Progenitor cell of endocrine pancreas (in vitro differentiated cells): ENCODE measurements around the gene NECAB3. TPM values are rescaled to one million over a fixed set of nuclear protein-coding genes. Genes with fewer than 3 reads are reported as not detected.

ENCODE experiments used
- DNase-seq: peaks from one replicate; pipeline ENCODE4 v3.0.0; 2021; ENCODE audit warnings: low spot score; ENCODE audit not compliant: unreplicated experiment
- H3K27ac Mint-ChIP-seq: 2 replicates; pipeline ENCODE4 v1.8.0; 2021; ENCODE audit warnings: mild to moderate bottlenecking, moderate library complexity, mixed read lengths
- H3K27me3 Mint-ChIP-seq: 2 replicates; pipeline ENCODE4 v1.8.0; 2021; ENCODE audit warnings: mixed read lengths
- H3K36me3 Mint-ChIP-seq: 2 replicates; pipeline ENCODE4 v1.8.0; 2022; ENCODE audit warnings: mixed read lengths; ENCODE audit not compliant: insufficient read depth
- H3K4me1 Mint-ChIP-seq: 2 replicates; pipeline ENCODE4 v1.8.0; 2021; ENCODE audit warnings: low read depth, mixed read lengths
- H3K4me3 Mint-ChIP-seq: 2 replicates; pipeline ENCODE4 v1.8.0; 2021; ENCODE audit warnings: low read depth, mild to moderate bottlenecking, moderate library complexity, mixed read lengths
- H3K9me3 Mint-ChIP-seq: 2 replicates; pipeline ENCODE4 v1.8.0; 2021; ENCODE audit warnings: low read depth, mixed read lengths
- total RNA-seq: library from RNA; stranded (reverse); gene quantifications from 2 replicates; pipeline ENCODE4 v1.2.1, GENCODE V29; 2021
- TF ChIP-seq, protein P1 (sequence below): fragments of 200-600 bp; sonication (generic); IDR thresholded peaks from one replicate; pipeline ENCODE4 v1.5.0; 2021; ENCODE audit warnings: antibody characterized with exemption, mild to moderate bottlenecking; ENCODE audit not compliant: unreplicated experiment

The NECAB3 gene
- total RNA-seq, 1 donor from 2014 or later = 68.3 TPM

DNA sequence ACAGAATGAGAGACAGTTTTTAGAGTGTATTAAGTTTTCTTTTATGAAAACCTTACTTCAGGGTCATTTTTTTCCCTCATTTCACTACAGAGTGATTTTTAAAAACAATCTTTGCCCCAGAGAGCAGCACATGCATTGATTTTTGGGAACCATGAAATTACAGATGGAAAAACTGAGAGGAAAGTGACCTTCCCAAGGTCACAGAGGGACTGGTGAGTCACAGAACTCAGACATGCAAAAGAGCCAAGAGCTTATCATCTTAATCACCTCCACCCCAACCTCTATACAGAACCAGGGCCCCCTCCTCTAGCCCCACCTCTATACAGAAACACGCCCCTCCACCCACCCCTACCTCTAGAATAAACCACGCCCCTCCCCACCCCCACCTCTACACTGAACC is 35.2 kb upstream of the NECAB3 start:
- DNase-seq = no peak
- H3K9me3 Mint-ChIP-seq = no peaks in the 10 kb centered on the region
- no peaks in the 10 kb centered on the region for H3K36me3 Mint-ChIP-seq
- H3K4me3 Mint-ChIP-seq = no peak overlapping the region
- H3K27me3 Mint-ChIP-seq = no peaks in the 10 kb centered on the region
- H3K27ac Mint-ChIP-seq = no peak overlapping the region
- H3K4me1 Mint-ChIP-seq = peaks cover 4% of the 10 kb centered on the region
- TF ChIP-seq, protein P1, sequence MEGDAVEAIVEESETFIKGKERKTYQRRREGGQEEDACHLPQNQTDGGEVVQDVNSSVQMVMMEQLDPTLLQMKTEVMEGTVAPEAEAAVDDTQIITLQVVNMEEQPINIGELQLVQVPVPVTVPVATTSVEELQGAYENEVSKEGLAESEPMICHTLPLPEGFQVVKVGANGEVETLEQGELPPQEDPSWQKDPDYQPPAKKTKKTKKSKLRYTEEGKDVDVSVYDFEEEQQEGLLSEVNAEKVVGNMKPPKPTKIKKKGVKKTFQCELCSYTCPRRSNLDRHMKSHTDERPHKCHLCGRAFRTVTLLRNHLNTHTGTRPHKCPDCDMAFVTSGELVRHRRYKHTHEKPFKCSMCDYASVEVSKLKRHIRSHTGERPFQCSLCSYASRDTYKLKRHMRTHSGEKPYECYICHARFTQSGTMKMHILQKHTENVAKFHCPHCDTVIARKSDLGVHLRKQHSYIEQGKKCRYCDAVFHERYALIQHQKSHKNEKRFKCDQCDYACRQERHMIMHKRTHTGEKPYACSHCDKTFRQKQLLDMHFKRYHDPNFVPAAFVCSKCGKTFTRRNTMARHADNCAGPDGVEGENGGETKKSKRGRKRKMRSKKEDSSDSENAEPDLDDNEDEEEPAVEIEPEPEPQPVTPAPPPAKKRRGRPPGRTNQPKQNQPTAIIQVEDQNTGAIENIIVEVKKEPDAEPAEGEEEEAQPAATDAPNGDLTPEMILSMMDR = no peak

DNA sequence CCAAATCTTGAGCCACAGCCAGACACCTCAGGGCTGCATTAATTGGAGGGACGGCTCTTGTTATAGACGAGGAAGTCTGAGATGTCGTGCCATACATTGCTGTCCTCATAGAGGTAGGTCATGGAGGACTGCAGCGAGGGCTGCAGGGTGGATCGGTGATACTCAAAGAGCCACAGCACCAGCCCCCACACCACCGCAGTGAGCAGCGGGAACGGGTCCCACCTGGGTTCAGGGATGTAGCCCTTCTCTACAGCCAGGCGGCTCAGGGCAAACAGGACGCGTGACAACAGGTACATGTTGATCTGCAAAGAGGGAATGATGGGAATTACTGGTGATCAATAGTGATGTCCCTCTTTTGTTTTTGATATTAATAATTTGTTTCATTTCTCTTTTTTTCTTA is 33.4 kb upstream of the NECAB3 start:
- TF ChIP-seq, protein P1 = no peak
- H3K4me3 Mint-ChIP-seq = no peak overlapping the region

DNA sequence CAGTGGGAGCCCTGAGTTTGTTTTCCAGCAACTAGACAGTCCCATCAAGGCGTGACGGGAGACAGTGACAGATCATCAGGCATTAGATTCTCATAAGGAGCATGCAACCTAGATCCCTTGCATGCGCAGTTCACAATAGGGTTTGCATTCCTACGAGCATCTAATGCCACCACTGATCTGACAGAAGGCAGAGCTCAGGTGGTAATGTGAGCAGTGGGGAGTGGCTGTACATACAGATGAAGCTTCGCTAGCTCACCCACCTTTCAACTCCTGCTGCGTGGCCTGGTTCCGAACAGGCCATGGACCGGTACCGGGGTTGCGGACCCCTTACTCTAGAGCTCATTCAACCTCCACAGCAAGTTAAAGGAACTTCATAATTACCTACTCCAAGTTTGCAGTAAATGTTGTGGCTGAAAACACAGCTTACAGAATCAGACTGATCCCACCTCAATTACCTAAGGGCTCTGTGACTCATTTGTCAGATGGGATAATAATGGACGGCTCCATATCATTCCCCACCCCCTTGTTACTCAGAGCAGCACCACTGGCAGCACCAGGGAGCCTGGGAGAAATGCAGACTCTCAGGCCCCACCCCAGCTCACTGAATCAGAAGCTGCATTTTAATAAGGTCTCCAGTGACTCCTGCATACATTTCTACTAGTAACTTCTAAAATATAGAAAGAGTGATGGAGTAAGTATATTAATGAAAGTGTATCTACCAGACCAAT is 30.1 kb upstream of the NECAB3 start:
- Mint-ChIP-seq H3K9me3 (peaks cover 3% of the 10 kb centered on the region), H3K36me3 (peaks cover 2% of the 10 kb centered on the region), H3K4me3 (no peak overlapping the region), H3K27me3 (no peaks in the 10 kb centered on the region), H3K4me1 (peaks cover 4% of the 10 kb centered on the region), H3K27ac (no peak overlapping the region)
- no peak for DNase-seq
- TF ChIP-seq, protein P1 = no peak

More for the DNA sequence above, 33.4 kb upstream of the NECAB3 start:
- no peak for DNase-seq
- no peaks in the 10 kb centered on the region for H3K9me3 Mint-ChIP-seq
- H3K27ac Mint-ChIP-seq = no peak overlapping the region
- H3K4me1 Mint-ChIP-seq = peaks cover 4% of the 10 kb centered on the region
- H3K36me3 Mint-ChIP-seq = no peaks in the 10 kb centered on the region
- no peaks in the 10 kb centered on the region for H3K27me3 Mint-ChIP-seq

DNA sequence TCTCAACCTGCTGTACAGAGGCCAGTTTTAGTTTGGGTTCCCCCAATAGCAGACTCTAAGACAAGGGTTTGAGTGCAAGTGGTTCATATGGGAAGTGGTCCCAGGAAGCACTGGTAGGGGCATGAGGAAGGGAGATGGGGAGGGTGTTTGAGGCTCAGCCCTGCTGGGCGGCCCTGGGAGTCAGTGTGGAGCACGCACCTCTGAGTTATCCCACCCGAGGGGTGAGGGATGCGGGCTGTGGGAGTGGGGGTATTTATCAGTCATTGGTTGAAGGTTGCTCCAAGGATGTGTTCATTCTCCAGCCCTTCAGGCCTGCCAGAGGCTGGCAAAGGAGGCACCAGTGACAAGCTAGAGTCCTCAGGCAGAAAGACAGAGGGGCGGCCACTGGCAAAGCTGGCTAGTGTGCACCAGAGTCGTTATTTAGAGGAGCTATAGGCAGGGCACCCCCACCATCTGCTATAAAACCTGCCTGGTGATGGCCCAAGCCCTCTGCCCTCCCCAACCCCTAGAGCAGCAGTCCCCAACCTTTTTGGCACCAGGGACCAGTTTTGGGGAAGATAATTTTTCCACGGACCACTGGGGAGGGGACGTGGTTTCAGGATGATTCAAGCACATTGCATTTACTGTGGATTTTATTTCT is 29.4 kb upstream of the NECAB3 start:
- TF ChIP-seq, protein P1 = no peak
- no peak overlapping the region for H3K27ac Mint-ChIP-seq
- peaks cover 3% of the 10 kb centered on the region for H3K9me3 Mint-ChIP-seq
- peaks cover 4% of the 10 kb centered on the region for H3K4me1 Mint-ChIP-seq
- H3K4me3 Mint-ChIP-seq = no peak overlapping the region
- H3K36me3 Mint-ChIP-seq = peaks cover 4% of the 10 kb centered on the region
- DNase-seq = no peak
- no peaks in the 10 kb centered on the region for H3K27me3 Mint-ChIP-seq

DNA sequence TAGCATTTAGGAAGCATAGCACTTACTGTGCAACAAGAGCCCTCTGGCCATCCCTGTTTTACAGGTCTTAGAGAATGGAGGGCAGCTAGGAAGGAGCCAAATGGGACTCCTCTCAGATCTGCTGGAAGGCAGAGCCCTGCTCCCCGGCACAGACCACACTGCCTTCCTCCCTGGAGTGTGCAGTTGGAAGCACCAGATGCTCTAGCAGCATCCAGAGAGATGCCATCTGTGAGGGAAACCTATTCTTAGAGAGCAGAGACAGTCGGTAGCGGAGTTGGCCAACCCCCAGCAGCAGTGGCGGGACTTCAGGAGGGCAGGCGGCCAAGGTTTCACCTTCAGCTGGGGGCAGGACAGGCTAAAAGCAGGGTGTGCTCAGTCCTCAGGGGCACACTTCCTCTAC is 28.6 kb upstream of the NECAB3 start:
- Mint-ChIP-seq H3K4me1 (peaks cover 4% of the 10 kb centered on the region), H3K27me3 (no peaks in the 10 kb centered on the region), H3K9me3 (peaks cover 3% of the 10 kb centered on the region), H3K27ac (no peak overlapping the region), H3K4me3 (no peak overlapping the region), H3K36me3 (peaks cover 4% of the 10 kb centered on the region)
- TF ChIP-seq, protein P1 = no peak
- no peak for DNase-seq
